GM08714 (cell line): ENCODE results near the gene BPIFA1.

Experiments
- H3K4me3 ChIP-seq: fragments of 200-500 bp; sonication (Bioruptor generic); 2 replicates; pipeline ENCODE4 v1.5.1; 2014; ENCODE audit warnings: mild to moderate bottlenecking, low read length, inconsistent platforms
- ZNF274 ChIP-seq: IDR thresholded peaks from 2 replicates; pipeline ENCODE4 v1.6.1; 2012; ENCODE audit warnings: mild to moderate bottlenecking, low read depth, low read length

The BPIFA1 gene

DNA sequence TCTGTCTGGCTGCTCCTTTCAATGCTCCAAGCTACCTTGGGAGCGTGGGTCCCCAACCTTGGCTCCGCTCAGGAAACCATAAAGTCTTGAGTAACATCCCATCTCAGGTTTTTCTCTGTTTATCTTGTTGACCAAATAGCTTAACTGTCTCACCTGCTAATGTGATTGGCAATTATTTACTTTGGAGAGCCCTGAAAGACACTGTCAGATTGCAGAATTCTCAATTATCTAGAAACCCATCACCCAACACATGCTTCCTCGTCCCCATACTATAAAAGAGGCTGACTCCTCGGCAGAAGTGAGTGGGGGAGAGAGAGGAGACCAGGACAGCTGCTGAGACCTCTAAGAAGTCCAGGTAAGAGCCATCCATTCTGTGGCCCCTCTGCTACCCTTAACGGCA, at the start of gene BPIFA1:
Gene BPIFA1, plus strand, starts transcription at position 301 of the 400 bp plus-strand sequence. CDS start 1,716 bp downstream, outside the sequence.
- no peak for TF ChIP-seq ZNF274
- H3K4me3 ChIP-seq, result no peak within 1 kb of the TSS

- TF ChIP-seq ZNF274, result no peak
- no peak overlapping the region for H3K4me3 ChIP-seq
These were observed 48.3 kb upstream of the BPIFA1 start for GRCh38 chr20:33187491-33187890.

GRCh38 chr20:33188421-33188820, 47.4 kb upstream of the BPIFA1 start:
- TF ChIP-seq ZNF274, result no peak
- no peak overlapping the region for H3K4me3 ChIP-seq

DNA sequence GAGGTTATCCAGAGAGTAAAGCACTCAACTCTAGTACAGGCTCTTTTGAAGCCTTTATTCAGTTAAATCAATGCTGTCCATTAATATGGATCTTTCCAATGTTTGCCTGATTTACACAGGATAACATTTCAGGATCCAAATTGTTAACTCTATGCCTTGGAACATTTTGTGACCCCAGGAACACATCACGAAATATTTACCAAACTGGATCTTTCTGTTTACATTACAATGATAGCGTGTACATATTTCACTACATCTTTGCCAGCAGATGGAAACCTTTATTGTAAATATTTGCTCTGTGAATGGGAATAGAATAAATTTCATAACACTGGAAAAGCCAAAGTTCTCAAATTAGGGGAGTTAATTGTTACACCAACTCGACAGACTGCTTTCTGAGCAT, 44.3 kb upstream of the BPIFA1 start:
- no peak overlapping the region for H3K4me3 ChIP-seq
- no peak for TF ChIP-seq ZNF274

GRCh38 chr20:33191955-33192354, 43.8 kb upstream of the BPIFA1 start:
- no peak for TF ChIP-seq ZNF274
- no peak overlapping the region for H3K4me3 ChIP-seq

DNA sequence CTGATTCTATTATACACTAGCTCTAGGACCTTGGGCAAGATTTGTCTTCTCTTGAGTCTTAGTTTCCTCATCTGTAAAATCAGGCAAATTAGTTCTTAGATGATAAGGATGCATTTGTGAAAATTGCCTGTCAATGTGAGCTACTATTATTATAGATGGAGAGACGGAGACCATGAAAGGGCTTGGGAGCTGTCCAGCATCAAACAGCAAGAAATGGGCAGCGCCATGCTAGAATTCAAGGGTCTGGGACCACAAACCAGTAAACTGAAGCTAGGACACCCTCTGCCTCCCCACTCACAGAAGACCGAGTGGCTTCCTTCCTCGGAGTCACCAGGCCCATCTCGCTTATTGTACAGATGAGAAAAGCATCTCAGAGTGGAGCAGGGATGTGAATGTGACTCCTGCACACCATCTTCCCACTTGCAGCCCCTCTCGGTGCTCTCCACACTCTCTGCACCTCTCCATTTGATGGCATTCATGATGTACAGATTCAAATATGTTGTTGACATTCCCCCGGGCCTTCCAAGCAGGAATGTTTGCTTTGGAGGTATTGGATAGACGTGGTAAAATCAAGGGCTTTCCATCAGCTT, 42.8 kb upstream of the BPIFA1 start:
- TF ChIP-seq ZNF274, result no peak
- no peak overlapping the region for H3K4me3 ChIP-seq

DNA sequence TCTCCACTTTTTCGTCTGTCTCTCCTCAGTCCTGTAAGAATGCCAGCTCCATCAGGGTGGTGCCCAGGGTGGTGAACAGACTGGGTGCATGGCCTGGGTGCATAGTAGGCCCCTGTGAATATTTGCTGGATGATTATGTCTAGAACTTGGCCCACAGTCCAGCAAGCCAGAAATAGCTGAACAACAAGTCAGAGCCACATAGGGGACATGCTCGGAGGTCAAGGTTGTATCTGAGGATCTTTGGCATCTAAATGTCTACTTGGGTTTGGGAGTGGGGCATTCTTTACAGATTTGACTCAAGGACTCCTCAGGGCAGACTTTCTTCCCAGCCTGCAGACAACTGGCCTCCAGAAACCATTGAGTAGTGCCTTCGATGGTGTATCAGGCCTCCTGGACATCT, 36.8 kb upstream of the BPIFA1 start:
- H3K4me3 ChIP-seq, result no peak overlapping the region
- no peak for TF ChIP-seq ZNF274

DNA sequence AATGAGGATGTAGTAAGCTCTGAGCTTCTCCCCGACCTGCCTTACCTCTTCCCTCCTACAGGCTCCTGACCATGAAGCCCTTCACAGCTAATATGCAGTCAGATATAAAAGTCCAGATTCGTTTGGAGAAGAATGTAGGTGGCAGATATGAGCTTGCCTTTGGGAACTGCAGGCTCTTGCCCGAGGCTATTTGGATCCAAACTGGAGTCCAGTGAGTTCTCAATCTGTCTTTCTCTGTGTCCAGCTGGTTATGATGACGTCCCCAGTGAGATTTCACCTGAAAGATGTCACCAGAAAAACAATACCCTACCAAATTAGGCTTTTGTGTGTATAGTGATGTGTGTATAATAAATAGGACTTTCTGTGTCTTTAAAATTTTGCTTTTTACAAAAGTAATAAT, 33.3 kb upstream of the BPIFA1 start:
- no peak overlapping the region for H3K4me3 ChIP-seq
- no peak for TF ChIP-seq ZNF274

- TF ChIP-seq ZNF274, result no peak
- H3K4me3 ChIP-seq, result no peak overlapping the region
These were observed 32.4 kb upstream of the BPIFA1 start for GRCh38 chr20:33203444-33203843.

DNA sequence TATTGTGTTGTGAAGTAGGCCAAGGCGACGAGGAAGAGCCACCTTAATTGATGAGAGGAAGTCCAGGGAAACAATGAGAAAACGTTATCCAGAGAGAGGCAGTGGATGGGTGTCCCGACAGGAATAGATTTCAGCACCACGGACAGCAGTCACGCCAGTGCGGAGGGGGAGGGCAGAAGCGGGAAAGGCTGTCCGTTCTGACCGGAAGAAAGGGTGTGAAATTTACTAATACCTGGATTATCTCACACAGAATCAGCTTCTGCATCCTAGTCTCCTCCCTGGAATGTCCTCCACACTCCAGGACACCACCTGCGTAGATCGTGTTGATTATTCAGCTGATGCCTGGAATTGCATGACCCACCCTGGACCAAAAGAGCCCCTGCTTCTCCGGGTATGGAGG, 26.0 kb upstream of the BPIFA1 start:
- no peak for TF ChIP-seq ZNF274
- no peak overlapping the region for H3K4me3 ChIP-seq

GRCh38 chr20:33210371-33210770, 25.4 kb upstream of the BPIFA1 start:
- TF ChIP-seq ZNF274, result no peak
- H3K4me3 ChIP-seq, result no peak overlapping the region

- TF ChIP-seq ZNF274, result no peak
- no peak overlapping the region for H3K4me3 ChIP-seq
These were observed 23.9 kb upstream of the BPIFA1 start for GRCh38 chr20:33211817-33212424.

- no peak for TF ChIP-seq ZNF274
- no peak within 1 kb of the TSS for H3K4me3 ChIP-seq
These were observed 18.7 kb upstream of the BPIFA1 start, which contains the start of gene BPIFA3 for GRCh38 chr20:33217052-33217451. Gene BPIFA3 (plus strand): TSS chr20:33217352. CDS start chr20:33217537, 185 bp downstream.

DNA sequence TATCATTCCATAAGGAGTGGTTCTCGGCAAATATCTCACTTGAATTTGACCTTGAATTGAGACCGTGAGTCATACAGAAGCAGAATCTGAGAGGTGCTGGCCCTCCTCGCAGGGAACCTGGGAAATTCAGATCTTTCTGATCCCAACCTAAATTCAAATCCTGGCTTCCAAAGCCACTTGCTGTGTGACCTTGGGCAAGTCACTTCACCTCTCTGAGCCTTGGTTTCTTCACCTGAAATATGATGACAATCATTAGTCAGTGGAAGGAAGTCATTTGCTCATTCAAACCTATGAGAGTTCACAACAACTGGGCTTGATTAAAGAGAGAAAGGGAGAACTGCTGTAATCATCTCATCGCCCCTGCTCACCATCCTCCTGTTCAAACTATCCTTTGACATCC, 11.4 kb upstream of the BPIFA1 start:
- TF ChIP-seq ZNF274, result no peak
- no peak overlapping the region for H3K4me3 ChIP-seq

DNA sequence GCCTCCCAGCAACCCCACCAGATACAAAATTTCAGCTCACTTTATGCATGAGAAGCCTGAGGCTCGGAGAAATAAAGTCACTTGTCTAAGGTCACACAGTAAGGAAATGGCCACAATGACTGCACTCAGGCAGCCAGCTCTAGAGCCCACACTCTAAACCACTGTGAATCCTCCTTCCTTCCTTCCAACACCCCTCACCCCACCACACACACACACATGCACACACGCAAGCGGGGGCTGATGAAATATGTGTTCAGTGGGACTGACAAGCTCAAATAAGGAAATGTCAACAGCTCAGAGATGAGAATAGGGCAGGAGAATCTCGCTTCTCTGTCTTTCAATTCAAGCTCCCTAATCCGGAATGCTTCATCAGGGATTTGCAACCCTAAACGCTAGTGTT, 6.0 kb upstream of the BPIFA1 start:
- no peak overlapping the region for H3K4me3 ChIP-seq
- TF ChIP-seq ZNF274, result no peak

DNA sequence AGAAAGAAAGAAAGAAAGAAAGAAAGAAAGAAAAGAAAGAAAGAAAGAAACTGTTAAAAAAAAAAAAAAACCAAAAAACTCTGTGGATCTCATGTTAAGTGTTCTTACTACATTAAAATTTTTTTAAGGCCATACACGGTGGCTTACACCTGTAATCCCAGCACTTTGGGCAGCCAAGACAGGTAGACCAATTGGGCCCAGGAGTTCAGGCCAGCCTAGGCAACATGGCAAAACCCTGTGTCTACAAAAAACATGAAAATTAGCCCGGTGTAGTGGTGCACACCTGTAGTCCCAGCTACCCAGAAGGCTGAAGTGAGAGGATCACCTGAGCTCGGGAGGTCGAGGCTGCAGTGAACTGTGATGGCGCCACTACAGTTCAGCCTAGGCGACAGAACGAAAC, 4.6 kb upstream of the BPIFA1 start:
- H3K4me3 ChIP-seq, result no peak overlapping the region
- no peak for TF ChIP-seq ZNF274
